ENCODE data around the gene TRIM56. TPM values are rescaled to one million over a fixed set of nuclear protein-coding genes. Genes with fewer than 3 reads are reported as not detected.
"Not testable (repeated sequence)": the region's sequence is repeated elsewhere in the genome, so short reads cannot be mapped to it uniquely, and the experiment has no call there.

TRIM56 gene
- total RNA-seq: 10.1 TPM

- peak; percentile 58 for DNase-seq
Measured at GRCh38 chr7:101085162-101085964, at the start of gene TRIM56. Gene TRIM56 (plus strand): TSS chr7:101085481. CDS start chr7:101087313, 1,832 bp downstream.

- DNase-seq: no peak
Measured at GRCh38 chr7:101035941-101036340, 49.3 kb upstream of the TRIM56 start.

GRCh38 chr7:101041283-101041682, 44.0 kb upstream of the TRIM56 start:
- not testable (repeated sequence) for DNase-seq

GRCh38 chr7:101058355-101058754, 26.9 kb upstream of the TRIM56 start:
- DNase-seq: no peak

- no peak for DNase-seq
Measured at GRCh38 chr7:101059620-101059942, 25.7 kb upstream of the TRIM56 start.

- DNase-seq: no peak
Measured at GRCh38 chr7:101060992-101061391, 24.3 kb upstream of the TRIM56 start.

- not testable (repeated sequence) for DNase-seq
Measured at GRCh38 chr7:101064176-101064550, 21.1 kb upstream of the TRIM56 start.

- not testable (repeated sequence) for DNase-seq
Measured at GRCh38 chr7:101065162-101065561, 20.1 kb upstream of the TRIM56 start.

- DNase-seq: no peak
Measured at GRCh38 chr7:101066141-101066832, 19.0 kb upstream of the TRIM56 start.

GRCh38 chr7:101066833-101067177, 18.5 kb upstream of the TRIM56 start:
- DNase-seq: no peak

- DNase-seq: no peak
Measured at GRCh38 chr7:101068401-101068800, 16.9 kb upstream of the TRIM56 start.

GRCh38 chr7:101071362-101072104, 13.7 kb upstream of the TRIM56 start:
- not testable (repeated sequence) for DNase-seq

GRCh38 chr7:101075646-101076045, 9.6 kb upstream of the TRIM56 start:
- DNase-seq: no peak

GRCh38 chr7:101076183-101076582, 9.1 kb upstream of the TRIM56 start:
- DNase-seq: not testable (repeated sequence)

- peak; percentile 46 for DNase-seq
Measured at GRCh38 chr7:101077303-101078086, 7.8 kb upstream of the TRIM56 start.

GRCh38 chr7:101081432-101081831, 3.8 kb upstream of the TRIM56 start:
- DNase-seq: no peak

GRCh38 chr7:101084865-101085161, 468 bp upstream of the TRIM56 start:
- no peak for DNase-seq

- no peak for DNase-seq
Measured at GRCh38 chr7:101087334-101088068, 2.2 kb downstream of the TRIM56 start.

GRCh38 chr7:101088069-101088425, 2.8 kb downstream of the TRIM56 start:
- no peak for DNase-seq

- DNase-seq: no peak
Measured at GRCh38 chr7:101088858-101089529, 3.7 kb downstream of the TRIM56 start.

- no peak for DNase-seq
Measured at GRCh38 chr7:101089876-101090275, 4.6 kb downstream of the TRIM56 start.
